ENCODE data around the gene AP1S1. TPM values are rescaled to one million over a fixed set of nuclear protein-coding genes. Genes with fewer than 3 reads are reported as not detected.

The AP1S1 gene
- total and polyA plus RNA-seq, 9 of the 15 experiments (the other 6 are each of a cell fraction or from before 2014, with no cell fraction given), result 4.4 to 149 (median 89.4) TPM

DNA sequence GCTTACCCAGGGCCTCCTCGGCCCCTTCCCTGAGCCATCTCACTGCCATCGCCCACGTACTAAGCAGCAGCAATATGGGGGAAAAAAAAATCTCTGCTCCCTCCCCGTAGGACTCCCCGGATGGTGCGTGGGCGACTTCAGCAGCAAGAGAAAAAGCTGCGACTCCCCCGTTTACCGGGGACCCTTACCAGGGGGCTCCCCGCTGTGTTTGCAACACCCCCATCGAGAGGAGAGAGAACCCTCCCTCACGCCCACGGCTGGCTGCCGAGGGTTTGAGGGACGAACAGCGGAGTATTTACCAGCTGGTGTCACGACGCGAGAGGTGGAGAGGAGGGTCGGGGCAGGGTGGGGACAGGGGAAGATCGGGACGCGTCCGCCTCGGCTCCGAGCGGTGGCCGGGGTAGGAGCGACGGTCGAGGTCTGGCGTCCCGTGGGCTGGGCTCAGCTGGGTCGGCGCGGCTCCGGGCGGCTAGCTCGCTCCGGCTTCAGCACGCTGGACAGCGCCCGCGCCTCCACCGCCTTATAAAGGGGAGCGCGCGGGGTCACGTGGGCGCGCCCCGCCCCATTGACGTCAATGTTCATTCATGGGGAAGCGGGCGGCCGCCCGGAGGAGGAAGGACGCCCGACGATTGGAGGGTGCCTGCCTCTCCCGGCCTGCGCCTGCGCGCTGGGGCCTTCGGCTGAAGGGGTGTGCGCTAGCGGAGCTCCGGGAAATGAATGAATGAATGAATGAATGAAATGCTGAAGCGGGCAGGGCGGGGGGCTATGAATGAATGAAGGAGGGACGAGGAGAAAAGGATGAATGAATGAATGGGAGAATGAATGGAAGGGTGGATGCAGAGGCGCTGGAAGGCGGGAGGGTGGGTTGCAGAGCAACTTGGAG is 11.0 kb downstream of the AP1S1 start, which contains the start of gene VGF (continued):
- no peak for TF ChIP-seq NFE2 (IDR thresholded peaks at IDR 0.05; ENCODE audit: low read depth)
- peak; percentile 99 for TF ChIP-seq USF1 (CRISPR knock-in tag; IDR thresholded peaks at IDR 0.05)
- no peak for TF ChIP-seq STAT6 (CRISPR knock-in tag; IDR thresholded peaks at IDR 0.05)
- TF ChIP-seq ATF3 (IDR thresholded peaks at IDR 0.05), result no peak
- TF ChIP-seq ATF3 (CRISPR knock-in tag; conservative IDR thresholded peaks at IDR 0.05), result peak; percentile 83; the same call in 1 of the 2 replicates
- TF ChIP-seq SAFB (IDR thresholded peaks at IDR 0.05; ENCODE audit: borderline replicate concordance, low read depth, low read length), result peak; percentile 60; the same call in 1 of the 2 replicates
- TF ChIP-seq ZNF717 (CRISPR knock-in tag; IDR thresholded peaks at IDR 0.05), result no peak
- TF ChIP-seq RNF2 (IDR thresholded peaks at IDR 0.05), result peak; percentile 43; the same call in 1 of the 2 replicates
- peak; percentile 97 for TF ChIP-seq RAD51 (IDR thresholded peaks at IDR 0.05; ENCODE audit: borderline replicate concordance, low read depth)
- TF ChIP-seq TAF1 (IDR thresholded peaks at IDR 0.05; ENCODE audit: control insufficient read depth, extremely low read depth, insufficient read depth, low read length, severe bottlenecking), result no peak
- TF ChIP-seq TAF15 (IDR thresholded peaks at IDR 0.05; ENCODE audit: low read depth, low read length), result no peak
- no peak for TF ChIP-seq ZKSCAN1 (IDR thresholded peaks at IDR 0.05; ENCODE audit: low read depth, low read length)
- TF ChIP-seq ZKSCAN3 (CRISPR knock-in tag; IDR thresholded peaks at IDR 0.05), result no peak
- TF ChIP-seq, protein P1, sequence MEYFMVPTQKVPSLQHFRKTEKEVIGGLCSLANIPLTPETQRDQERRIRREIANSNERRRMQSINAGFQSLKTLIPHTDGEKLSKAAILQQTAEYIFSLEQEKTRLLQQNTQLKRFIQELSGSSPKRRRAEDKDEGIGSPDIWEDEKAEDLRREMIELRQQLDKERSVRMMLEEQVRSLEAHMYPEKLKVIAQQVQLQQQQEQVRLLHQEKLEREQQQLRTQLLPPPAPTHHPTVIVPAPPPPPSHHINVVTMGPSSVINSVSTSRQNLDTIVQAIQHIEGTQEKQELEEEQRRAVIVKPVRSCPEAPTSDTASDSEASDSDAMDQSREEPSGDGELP (CRISPR knock-in tag; IDR thresholded peaks at IDR 0.05; ENCODE audit: borderline replicate concordance), result peak; percentile 99
- no peak for TF ChIP-seq CHD4 (IDR thresholded peaks at IDR 0.05; ENCODE audit: insufficient read depth, insufficient replicate concordance, low read depth, low read length, poor library complexity, severe bottlenecking)
- TF ChIP-seq GMEB1 (CRISPR knock-in tag; IDR thresholded peaks at IDR 0.05), result peak; percentile 67
- peak; percentile 50 for TF ChIP-seq RBFOX2 (IDR thresholded peaks at IDR 0.05; ENCODE audit: low read depth, low read length)
- no peak for TF ChIP-seq ZNF785 (CRISPR knock-in tag; IDR thresholded peaks at IDR 0.05)
- no peak for TF ChIP-seq TCF15 (CRISPR knock-in tag; IDR thresholded peaks at IDR 0.05)
- peak; percentile 96 for TF ChIP-seq KLF1 (tag; IDR thresholded peaks at IDR 0.05)
